AML-193 (cell line): ENCODE results near the gene KLHDC7B.

ENCODE experiments used
- DNase-seq, 2 experiments: peaks; one replicate each; lab custom pipeline; 2025; lab: John Stamatoyannopoulos, UW

KLHDC7B gene

DNA sequence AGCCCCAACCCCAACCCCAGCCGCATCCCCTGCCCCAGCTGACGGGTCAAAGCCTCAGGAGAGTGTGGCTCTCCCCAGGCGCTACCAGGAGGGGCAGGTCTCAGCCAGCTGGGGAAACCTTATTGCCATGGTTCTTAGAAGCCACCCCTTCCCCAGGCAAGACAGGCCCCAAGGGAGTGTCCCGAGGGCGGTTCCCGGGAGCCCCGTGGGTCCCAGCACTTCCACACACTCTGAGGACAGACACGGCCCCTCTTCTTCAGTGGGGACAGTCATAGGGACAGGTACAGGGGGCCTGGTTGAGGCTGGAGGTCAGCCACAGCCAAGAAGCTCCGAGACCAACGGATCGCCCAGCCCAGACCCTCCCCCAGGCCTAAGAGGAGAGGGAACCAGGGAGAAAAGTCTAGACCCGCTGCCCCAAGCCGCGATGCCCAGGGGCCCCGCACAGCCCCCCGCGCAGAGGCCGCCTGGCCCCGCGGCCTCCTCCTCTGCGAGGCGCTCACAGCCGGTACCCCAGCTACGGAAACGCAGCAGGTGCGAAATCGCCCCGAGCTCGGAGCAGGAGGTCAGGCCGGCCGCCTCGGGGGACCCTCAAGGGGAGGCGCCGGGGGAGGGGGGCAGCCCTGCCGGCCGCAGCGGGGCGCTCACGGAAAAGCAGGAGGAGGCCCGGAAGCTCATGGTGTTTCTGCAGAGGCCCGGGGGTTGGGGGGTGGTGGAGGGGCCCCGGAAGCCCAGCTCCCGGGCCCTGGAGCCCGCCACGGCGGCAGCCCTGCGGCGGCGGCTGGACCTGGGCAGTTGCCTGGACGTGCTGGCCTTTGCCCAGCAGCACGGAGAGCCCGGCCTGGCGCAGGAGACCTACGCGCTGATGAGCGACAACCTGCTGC lies 2.6 kb downstream of the KLHDC7B start:
- no peak for DNase-seq

GRCh38 chr22:50548921-50549790 lies 3.5 kb downstream of the KLHDC7B start:
- DNase-seq = no peak

GRCh38 chr22:50550395-50550794 lies 4.7 kb downstream of the KLHDC7B start:
- DNase-seq = no peak

DNA sequence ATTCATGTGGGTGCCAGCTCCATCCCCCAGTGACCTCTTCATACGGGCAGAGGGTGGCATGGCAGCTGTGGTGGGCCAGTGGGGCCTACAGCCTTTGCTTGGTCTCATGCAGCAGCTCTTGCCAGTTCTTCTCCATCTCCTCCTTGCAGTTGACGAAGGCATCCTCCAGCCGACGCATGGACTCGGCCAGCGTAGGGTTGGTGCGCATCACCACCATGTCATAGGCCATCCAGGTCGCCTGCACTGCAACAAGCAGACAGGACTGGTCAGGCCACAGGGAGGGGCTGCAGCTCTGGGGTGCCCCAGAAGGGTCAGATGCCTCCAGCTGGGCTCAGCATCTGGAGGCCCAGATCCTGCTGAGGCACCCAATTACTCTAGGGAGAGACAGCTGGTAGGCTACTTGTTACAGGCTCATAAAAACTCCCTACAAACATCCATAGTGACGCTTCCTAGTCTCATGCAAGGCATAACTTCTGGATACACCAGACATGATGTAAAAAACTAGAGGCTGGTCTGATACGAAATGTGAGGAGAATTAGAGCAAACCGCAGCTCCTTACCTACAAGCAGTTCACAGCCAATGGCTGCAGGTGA lies 5.6 kb downstream of the KLHDC7B start:
- DNase-seq = no peak

DNA sequence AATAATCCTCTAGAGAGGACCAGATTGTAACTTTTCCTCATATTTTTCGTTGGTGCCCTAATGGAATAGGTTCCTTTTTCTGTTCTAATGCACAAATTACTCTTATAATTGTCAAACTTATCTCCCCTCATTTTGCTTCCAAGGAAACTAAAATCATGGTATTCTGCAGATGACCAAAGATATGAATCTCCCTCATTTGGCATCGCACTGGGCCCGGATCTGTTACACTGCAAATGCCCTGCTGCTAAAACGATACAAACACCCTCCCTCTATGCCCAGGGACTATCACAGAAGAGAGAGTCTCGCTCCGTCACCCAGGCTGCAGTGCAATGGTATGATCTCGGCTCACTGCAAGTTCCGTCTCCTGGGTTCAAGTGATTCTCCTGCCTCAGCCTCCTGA lies 7.6 kb downstream of the KLHDC7B start:
- DNase-seq = no peak

- DNase-seq = no peak
These were observed 11.0 kb downstream of the KLHDC7B start for GRCh38 chr22:50556703-50557102.

- DNase-seq = no peak
These were observed 14.3 kb downstream of the KLHDC7B start for GRCh38 chr22:50560034-50560433.

DNA sequence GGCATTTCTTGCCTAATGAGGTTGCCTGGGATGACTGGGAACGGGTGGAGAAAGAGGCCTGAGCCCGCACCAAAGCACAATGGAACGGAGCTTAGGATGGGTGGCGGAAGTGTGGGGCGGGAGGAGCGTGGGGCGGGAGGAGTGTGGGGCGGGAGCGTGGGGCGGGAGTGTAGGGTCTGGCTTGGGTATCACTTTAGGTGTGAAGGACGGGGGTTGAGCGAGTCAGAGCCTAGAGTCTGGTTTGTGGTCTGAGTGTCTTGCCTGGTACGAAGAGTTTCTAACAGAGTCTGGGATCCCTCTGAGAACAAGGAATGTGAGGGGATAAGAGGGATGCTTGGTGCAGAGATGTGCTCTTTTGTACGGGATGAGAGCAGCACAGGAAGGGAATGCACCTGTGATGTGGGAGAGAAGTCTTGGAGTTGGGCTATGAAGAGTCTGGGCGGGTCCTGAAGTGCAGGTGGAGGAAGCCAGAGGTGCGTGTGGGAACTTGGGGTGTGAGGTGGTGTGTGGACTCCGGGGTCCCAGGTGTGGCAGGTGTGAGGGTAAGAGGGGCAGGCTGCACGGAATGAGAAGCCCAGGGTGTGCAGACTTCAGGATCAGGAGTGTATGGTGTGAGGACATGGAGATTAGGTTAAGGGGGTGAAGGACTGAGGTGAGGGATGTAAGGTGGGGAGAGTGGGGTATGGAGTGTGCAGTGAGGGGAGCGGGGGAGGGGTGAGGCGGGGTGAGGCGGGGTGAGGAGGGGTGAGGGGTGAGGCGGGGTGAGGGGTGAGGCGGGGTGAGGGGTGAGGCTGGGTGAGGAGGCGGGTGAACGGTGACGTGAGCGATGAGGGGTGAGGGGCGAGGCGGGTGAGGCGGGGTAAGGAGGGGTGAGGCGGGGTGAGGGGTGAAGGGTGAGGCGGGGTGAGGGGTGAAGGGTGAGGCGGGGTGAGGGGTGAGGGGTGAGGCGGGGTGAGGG lies 16.0 kb downstream of the KLHDC7B start:
- no peak for DNase-seq

DNA sequence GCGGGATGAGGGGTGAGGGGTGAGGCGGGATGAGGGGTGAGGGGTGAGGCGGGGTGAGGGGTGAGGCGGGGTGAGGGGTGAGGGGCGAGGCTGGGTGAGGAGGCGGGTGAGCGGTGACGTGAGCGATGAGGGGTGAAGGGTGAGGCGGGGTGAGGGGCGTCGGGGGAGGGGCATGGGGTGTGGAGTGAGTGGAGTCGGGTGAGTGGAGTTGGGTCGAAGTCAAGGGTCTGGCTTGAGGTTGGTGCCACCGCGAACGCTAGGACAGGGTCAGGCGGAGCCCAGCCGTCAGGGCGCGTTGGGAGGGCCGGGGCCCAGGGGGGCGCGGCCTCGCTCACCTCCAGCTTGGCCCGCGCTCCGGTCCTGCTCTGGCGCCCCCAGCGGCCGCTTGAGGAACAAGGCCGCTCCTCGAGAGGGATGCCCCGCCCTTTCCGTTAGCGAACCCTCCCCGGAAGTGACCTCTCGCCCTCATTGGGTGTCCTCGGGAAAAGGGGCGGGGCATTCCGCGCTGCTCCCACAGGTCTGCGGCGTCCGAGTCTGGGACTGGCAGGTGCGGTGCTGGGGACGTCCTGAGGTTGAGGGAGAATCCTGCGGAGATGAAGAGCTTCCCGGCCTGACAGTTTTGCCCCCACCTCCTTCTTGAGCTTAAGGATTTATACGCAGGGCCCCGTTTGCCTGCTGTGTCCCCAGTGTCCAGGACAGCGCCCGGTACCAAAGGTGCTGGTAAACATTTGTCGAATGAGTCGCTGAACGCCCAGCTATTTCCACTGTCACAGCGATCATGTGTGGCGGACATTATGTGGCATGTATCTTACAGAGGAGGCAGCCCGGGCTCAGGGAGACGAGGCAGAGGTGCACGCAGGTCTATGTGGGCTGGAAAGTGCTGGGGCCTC lies 17.1 kb downstream of the KLHDC7B start, which contains the start of gene SYCE3:
TSS of gene SYCE3 (minus strand) at position 397 of the 890 bp plus-strand sequence. CDS start 6,514 bp downstream, outside the sequence.
- DNase-seq = peak; percentile 84 to 90

- no peak for DNase-seq
These were observed 17.9 kb downstream of the KLHDC7B start for GRCh38 chr22:50563413-50564160.

- no peak for DNase-seq
These were observed 18.6 kb downstream of the KLHDC7B start for GRCh38 chr22:50564289-50564688.

GRCh38 chr22:50567721-50568252 lies 22.1 kb downstream of the KLHDC7B start:
- no peak for DNase-seq

GRCh38 chr22:50568626-50569025 lies 22.9 kb downstream of the KLHDC7B start:
- no peak for DNase-seq

- DNase-seq = no peak
These were observed 23.4 kb downstream of the KLHDC7B start for GRCh38 chr22:50569041-50569459.

DNA sequence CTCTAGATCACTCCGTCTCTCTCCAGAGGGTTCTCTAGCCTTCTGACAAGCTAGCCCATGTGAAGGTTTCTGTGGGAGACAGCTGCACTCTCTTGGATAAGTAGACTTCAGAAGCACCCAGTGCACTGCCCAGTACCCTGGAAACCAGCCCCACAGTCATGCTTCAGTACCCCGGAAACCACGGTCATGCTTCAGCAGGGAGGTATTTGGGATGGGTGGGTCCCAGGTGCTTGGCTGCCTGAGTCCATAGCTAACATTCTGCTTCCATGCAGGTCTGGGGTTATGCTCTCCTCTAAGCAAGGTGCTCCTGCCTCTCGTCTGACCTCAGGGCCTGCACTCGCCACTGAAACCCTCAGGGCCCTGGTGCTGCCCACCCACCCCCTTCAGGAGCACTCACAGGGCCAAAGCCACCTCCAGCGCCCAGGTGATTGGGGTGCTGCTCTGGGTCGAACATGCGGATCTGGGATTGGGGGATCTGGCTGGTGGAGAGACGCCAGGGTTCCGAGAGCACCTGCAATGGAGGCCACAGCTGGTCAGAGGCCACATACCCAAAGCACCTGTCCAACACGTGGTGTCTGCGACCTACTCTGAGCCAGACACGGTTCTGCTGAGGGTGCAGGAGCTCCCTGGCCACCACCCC lies 24.3 kb downstream of the KLHDC7B start:
- no peak for DNase-seq

DNA sequence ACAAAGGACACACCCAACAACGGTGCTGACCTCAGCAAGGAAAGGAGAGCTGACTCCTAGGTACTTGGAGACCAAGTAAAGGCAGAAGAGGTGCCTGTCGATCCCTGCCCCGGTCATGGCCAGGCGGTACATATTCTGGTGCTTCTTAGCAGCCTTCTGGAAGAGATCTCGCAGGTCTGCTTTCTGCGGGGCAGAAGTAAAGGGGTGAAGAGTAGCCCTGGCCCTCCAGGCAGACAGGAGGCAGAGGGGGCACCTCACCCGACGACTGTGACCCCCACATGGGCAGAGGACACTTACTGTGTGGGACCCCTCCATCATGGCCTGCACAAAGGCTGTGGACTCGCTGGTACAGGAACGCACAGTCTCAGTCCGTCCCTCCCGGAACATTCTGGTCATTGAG lies 25.2 kb downstream of the KLHDC7B start:
- DNase-seq = no peak

DNA sequence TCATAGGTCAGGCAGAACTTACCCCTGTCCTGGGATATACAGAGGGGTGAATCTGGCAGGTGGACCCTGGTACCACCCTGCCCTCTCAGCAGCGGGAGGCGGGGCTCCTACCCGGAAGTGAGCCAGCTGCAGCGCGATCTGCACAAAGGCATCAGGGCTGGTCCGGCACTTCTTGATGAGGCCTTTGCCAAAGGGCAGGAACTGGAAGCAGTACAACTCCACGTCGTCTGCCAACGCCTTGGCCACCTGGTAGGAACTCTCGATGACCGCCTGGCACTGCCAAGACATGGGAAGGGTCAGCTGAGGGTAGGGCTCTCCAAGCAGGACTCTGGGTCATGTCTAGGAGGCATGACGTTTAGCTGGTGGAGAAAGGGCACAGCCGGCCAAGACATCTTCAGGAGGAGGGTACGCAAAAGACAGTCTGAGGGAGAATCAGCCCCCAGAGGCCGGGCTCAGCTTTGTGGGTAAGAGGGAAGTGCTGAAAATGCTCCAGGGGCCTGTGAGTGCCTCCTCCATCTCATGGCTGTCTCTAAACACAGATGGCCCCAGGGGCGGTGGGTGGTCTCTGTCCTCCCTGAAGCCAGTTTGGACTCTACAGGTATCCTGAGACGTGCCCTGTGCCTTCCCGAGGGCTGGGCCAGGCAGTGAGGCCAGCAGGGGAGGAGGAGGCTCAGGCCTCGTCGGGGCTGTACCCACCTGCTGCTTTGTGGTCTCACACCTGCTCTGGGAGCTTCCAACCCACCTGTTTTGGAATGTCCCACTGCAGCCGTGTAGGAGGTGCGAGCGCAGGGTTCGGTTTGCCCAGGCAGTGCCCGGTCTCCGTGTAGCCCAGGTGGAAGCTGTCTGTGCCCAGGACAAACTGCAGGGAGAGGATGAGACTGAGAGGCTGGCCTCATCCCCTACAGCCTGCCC lies 25.8 kb downstream of the KLHDC7B start:
- DNase-seq = no peak

DNA sequence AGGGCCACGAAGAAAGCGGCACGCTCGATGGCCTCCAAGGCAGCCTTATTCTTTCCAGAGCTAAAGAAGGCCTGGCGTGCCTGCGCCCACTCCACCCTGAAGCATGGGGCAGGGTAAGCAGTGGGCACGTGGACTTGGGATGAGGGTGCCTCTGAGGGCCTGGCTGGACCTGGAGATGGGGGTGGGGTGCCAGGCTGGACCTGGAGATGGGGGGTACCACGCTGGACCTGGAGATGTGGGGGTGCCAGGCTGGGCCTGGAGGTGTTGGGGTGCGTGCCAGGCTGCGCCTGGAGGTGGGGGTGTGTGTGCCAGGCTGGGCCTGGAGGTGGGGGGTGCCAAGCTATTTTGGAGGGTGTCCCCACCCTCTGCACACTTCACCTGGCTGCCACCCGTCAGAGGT lies 27.3 kb downstream of the KLHDC7B start:
- DNase-seq = no peak
